Right kidney (tissue), 1 donor: ENCODE measurements around the gene SPARC.
A peak's percentile ranks its signal among the peaks of the same experiment; 100 is the strongest.
"Not testable (repeated sequence)": the region's sequence is repeated elsewhere in the genome, so short reads cannot be mapped to it uniquely, and the experiment has no call there.

Experiments used
- DNase-seq: peaks from one replicate; pipeline ENCODE4 v3.0.0-alpha.2; 2016

Gene SPARC

GRCh38 chr5:151706906-151707305 lies 20.2 kb upstream of the SPARC start:
- DNase-seq: no peak

- DNase-seq: no peak
Observed at GRCh38 chr5:151703780-151704179, 17.1 kb upstream of the SPARC start.

GRCh38 chr5:151703227-151703626 lies 16.5 kb upstream of the SPARC start:
- no peak for DNase-seq

GRCh38 chr5:151700820-151701219 lies 14.1 kb upstream of the SPARC start:
- no peak for DNase-seq

- no peak for DNase-seq
Observed at GRCh38 chr5:151700296-151700695, 13.6 kb upstream of the SPARC start.

GRCh38 chr5:151699071-151699901 lies 12.6 kb upstream of the SPARC start:
- DNase-seq: peak; percentile 73

GRCh38 chr5:151698081-151698480 lies 11.4 kb upstream of the SPARC start:
- DNase-seq: not testable (repeated sequence)

- DNase-seq: no peak
Observed at GRCh38 chr5:151697452-151697851, 10.7 kb upstream of the SPARC start.

- peak; percentile 77 for DNase-seq
Observed at GRCh38 chr5:151696470-151697061, 9.9 kb upstream of the SPARC start.

GRCh38 chr5:151695464-151695863 lies 8.7 kb upstream of the SPARC start:
- no peak for DNase-seq

GRCh38 chr5:151694035-151694485 lies 7.3 kb upstream of the SPARC start:
- DNase-seq: no peak

GRCh38 chr5:151692312-151692711 lies 5.6 kb upstream of the SPARC start:
- no peak for DNase-seq

GRCh38 chr5:151691706-151692105 lies 5.0 kb upstream of the SPARC start:
- DNase-seq: no peak

- not testable (repeated sequence) for DNase-seq
Observed at GRCh38 chr5:151689591-151689990, 2.9 kb upstream of the SPARC start.

GRCh38 chr5:151688436-151688835 lies 1.7 kb upstream of the SPARC start:
- no peak for DNase-seq

- peak; percentile 61 for DNase-seq
Observed at GRCh38 chr5:151685749-151686673, 704 bp downstream of the SPARC start.

GRCh38 chr5:151684690-151685361 lies 1.9 kb downstream of the SPARC start:
- DNase-seq: peak; percentile 71

GRCh38 chr5:151683986-151684588 lies 2.6 kb downstream of the SPARC start:
- no peak for DNase-seq

GRCh38 chr5:151683444-151683843 lies 3.3 kb downstream of the SPARC start:
- no peak for DNase-seq

- DNase-seq: no peak
Observed at GRCh38 chr5:151682751-151683331, 3.9 kb downstream of the SPARC start.

GRCh38 chr5:151682240-151682639 lies 4.5 kb downstream of the SPARC start:
- no peak for DNase-seq
